Activated naive CD4-positive, alpha-beta T cell treated with anti-CD3 and anti-CD28 coated beads, Interleukin-2, amount 10 ng/mL, durations not matched to agents 7 days and 5 days (primary cell): ENCODE measurements around the gene SYNDIG1.
"Not testable (repeated sequence)": the region's sequence is repeated elsewhere in the genome, so short reads cannot be mapped to it uniquely, and the experiment has no call there.

ENCODE experiments used
- CTCF ChIA-PET: fragments of 350-600 bp; sonication (Branson Sonifier 250); formaldehyde crosslinking; loops from one replicate; lab custom pipeline; 2021; ENCODE audit warnings: antibody characterized with exemption; lab: Charles Lee
- DNase-seq: peaks from one replicate; pipeline ENCODE4 v3.0.0-alpha.2; 2020
- H3K27ac Mint-ChIP-seq: one replicate; pipeline ENCODE4 v1.8.0; 2021; ENCODE audit warnings: mild to moderate bottlenecking, moderate library complexity, mixed read lengths
- H3K27me3 Mint-ChIP-seq: one replicate; pipeline ENCODE4 v1.8.0; 2021; ENCODE audit warnings: mild to moderate bottlenecking, mixed read lengths
- H3K36me3 Mint-ChIP-seq: one replicate; pipeline ENCODE4 v1.8.0; 2021; ENCODE audit warnings: mixed read lengths
- H3K4me1 Mint-ChIP-seq: one replicate; pipeline ENCODE4 v1.8.0; 2021; ENCODE audit warnings: mixed read lengths
- H3K4me3 Mint-ChIP-seq: one replicate; pipeline ENCODE4 v1.8.0; 2021; ENCODE audit warnings: mild to moderate bottlenecking, moderate library complexity, mixed read lengths
- H3K9me3 Mint-ChIP-seq: one replicate; pipeline ENCODE4 v1.8.0; 2021; ENCODE audit warnings: mixed read lengths

The SYNDIG1 gene

DNA sequence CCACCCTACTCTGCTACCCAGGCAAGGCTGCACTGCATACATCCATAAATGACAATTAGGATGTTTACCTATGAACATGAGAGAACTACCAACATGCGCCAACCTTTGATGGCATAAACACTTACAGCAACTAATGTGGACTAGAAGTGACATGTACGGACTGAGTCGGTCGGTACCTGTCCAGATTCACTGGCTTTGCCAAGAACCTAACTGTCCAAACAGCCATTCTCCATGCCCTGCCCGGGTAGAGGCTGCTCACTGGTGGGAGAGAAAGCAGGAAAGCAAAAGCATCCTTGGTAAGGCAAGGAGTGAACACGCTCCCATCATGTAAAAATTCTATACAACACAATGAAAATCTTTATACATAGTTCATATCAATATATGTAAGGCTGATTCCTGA is 30.0 kb downstream of the SYNDIG1 start:
- H3K36me3 Mint-ChIP-seq, result no peaks in the 10 kb centered on the region
- no peaks in the 10 kb centered on the region for H3K9me3 Mint-ChIP-seq
- H3K27me3 Mint-ChIP-seq, result no peaks in the 10 kb centered on the region
- H3K4me1 Mint-ChIP-seq, result no peaks in the 10 kb centered on the region
- no peak overlapping the region for H3K4me3 Mint-ChIP-seq
- CTCF ChIA-PET, result no interaction called here
- DNase-seq, result no peak
- H3K27ac Mint-ChIP-seq, result no peak overlapping the region

- Mint-ChIP-seq H3K4me3 (no peak overlapping the region), H3K9me3 (no peaks in the 10 kb centered on the region), H3K4me1 (no peaks in the 10 kb centered on the region), H3K27me3 (no peaks in the 10 kb centered on the region), H3K27ac (no peak overlapping the region), H3K36me3 (no peaks in the 10 kb centered on the region)
- CTCF ChIA-PET, result no interaction called here
- DNase-seq, result no peak
These were observed 32.5 kb downstream of the SYNDIG1 start for GRCh38 chr20:24501764-24502556.

DNA sequence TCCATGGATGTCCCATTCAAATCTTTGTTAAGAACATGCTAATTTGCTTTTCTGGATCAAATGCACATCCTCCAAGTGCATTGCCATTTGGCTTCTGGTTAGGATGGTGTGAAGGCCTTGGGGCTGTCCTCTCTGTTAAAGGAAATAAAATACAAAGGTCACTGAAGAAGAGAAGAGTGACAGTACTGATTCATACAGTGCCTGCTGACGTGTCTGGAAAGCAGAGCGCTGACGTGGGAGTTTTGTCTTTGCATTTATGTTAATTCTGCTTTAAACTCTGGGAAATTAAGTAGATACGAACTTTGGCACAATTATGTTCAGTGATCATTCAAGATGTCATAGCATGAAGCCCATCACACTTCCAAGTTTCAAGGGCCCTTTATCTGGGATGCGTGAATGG is 33.2 kb downstream of the SYNDIG1 start:
- CTCF ChIA-PET, result interaction anchor here (0.7 kb wide), 1 partner anchor 383 kb away, joined by 3 read pairs; no protein-coding TSS in a partner anchor
- no peak overlapping the region for H3K27ac Mint-ChIP-seq
- DNase-seq, result no peak

GRCh38 chr20:24503352-24503931 is 34.0 kb downstream of the SYNDIG1 start:
- Mint-ChIP-seq H3K27me3 (no peaks in the 10 kb centered on the region), H3K4me1 (no peaks in the 10 kb centered on the region), H3K27ac (no peak overlapping the region), H3K9me3 (no peaks in the 10 kb centered on the region), H3K4me3 (no peak overlapping the region), H3K36me3 (no peaks in the 10 kb centered on the region)
- CTCF ChIA-PET, result interaction anchor here (0.7 to 1.0 kb wide), 3 partner anchors 278 to 1486 kb away, joined by 3 read pairs; no protein-coding TSS in a partner anchor
- no peak for DNase-seq

More for the DNA sequence above, 33.2 kb downstream of the SYNDIG1 start:
- H3K4me3 Mint-ChIP-seq, result no peak overlapping the region
- H3K9me3 Mint-ChIP-seq, result no peaks in the 10 kb centered on the region
- no peaks in the 10 kb centered on the region for H3K4me1 Mint-ChIP-seq
- H3K27me3 Mint-ChIP-seq, result no peaks in the 10 kb centered on the region
- H3K36me3 Mint-ChIP-seq, result no peaks in the 10 kb centered on the region

- no peaks in the 10 kb centered on the region for H3K36me3 Mint-ChIP-seq
- no peak overlapping the region for H3K27ac Mint-ChIP-seq
- CTCF ChIA-PET, result interaction anchor here (0.7 to 1.2 kb wide), 3 partner anchors 94 to 1488 kb away, joined by 3 read pairs; no protein-coding TSS in a partner anchor
- no peaks in the 10 kb centered on the region for H3K27me3 Mint-ChIP-seq
- no peaks in the 10 kb centered on the region for H3K9me3 Mint-ChIP-seq
- no peak for DNase-seq
- H3K4me3 Mint-ChIP-seq, result no peak overlapping the region
- H3K4me1 Mint-ChIP-seq, result no peaks in the 10 kb centered on the region
These were observed 35.2 kb downstream of the SYNDIG1 start for GRCh38 chr20:24504331-24505285.

GRCh38 chr20:24506146-24506545 is 36.7 kb downstream of the SYNDIG1 start:
- no peaks in the 10 kb centered on the region for H3K4me1 Mint-ChIP-seq
- H3K27me3 Mint-ChIP-seq, result no peaks in the 10 kb centered on the region
- CTCF ChIA-PET, result interaction anchor here (0.8 kb wide), 1 partner anchor 275 kb away, joined by 3 read pairs; no protein-coding TSS in a partner anchor
- no peaks in the 10 kb centered on the region for H3K36me3 Mint-ChIP-seq
- no peaks in the 10 kb centered on the region for H3K9me3 Mint-ChIP-seq
- no peak overlapping the region for H3K4me3 Mint-ChIP-seq
- DNase-seq, result no peak
- no peak overlapping the region for H3K27ac Mint-ChIP-seq

GRCh38 chr20:24506696-24507095 is 37.3 kb downstream of the SYNDIG1 start:
- Mint-ChIP-seq H3K27me3 (no peaks in the 10 kb centered on the region), H3K27ac (no peak overlapping the region), H3K4me3 (no peak overlapping the region), H3K36me3 (no peaks in the 10 kb centered on the region), H3K9me3 (no peaks in the 10 kb centered on the region), H3K4me1 (no peaks in the 10 kb centered on the region)
- DNase-seq, result no peak
- CTCF ChIA-PET, result no interaction called here

GRCh38 chr20:24507182-24507853 is 37.9 kb downstream of the SYNDIG1 start:
- H3K9me3 Mint-ChIP-seq, result no peaks in the 10 kb centered on the region
- no peak overlapping the region for H3K27ac Mint-ChIP-seq
- no peak for DNase-seq
- H3K36me3 Mint-ChIP-seq, result no peaks in the 10 kb centered on the region
- H3K4me3 Mint-ChIP-seq, result no peak overlapping the region
- peaks cover 4% of the 10 kb centered on the region for H3K27me3 Mint-ChIP-seq
- H3K4me1 Mint-ChIP-seq, result no peaks in the 10 kb centered on the region
- CTCF ChIA-PET, result no interaction called here

GRCh38 chr20:24512441-24512840 is 43.0 kb downstream of the SYNDIG1 start:
- DNase-seq, H3K27ac Mint-ChIP-seq, H3K4me1 Mint-ChIP-seq, H3K4me3 Mint-ChIP-seq, H3K9me3 Mint-ChIP-seq, H3K36me3 Mint-ChIP-seq, CTCF ChIA-PET: not testable (repeated sequence)
- peaks cover 11% of the 10 kb centered on the region for H3K27me3 Mint-ChIP-seq

DNA sequence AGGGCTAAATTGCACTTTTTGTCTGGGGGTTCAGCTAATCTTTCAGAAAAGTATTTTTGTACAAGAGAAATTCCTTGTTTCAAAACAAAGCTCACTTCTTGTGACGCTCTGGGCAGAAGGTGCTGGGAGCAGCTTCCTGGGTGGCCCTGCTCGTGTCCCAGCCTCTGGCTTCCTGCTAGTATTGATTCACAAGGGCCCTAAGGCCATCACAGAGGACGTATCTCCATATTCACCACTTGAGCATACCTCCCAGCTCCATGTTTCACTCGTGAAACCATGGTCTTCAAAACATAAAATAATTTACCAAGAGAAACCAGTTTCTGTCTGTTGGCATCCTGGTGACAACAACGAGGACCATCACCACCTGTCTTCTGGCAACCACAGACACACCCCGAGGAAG is 49.1 kb downstream of the SYNDIG1 start:
- no peak for DNase-seq
- CTCF ChIA-PET, result no interaction called here
- no peaks in the 10 kb centered on the region for H3K4me1 Mint-ChIP-seq
- H3K4me3 Mint-ChIP-seq, result no peak overlapping the region
- no peaks in the 10 kb centered on the region for H3K36me3 Mint-ChIP-seq
- H3K27ac Mint-ChIP-seq, result no peak overlapping the region
- no peaks in the 10 kb centered on the region for H3K27me3 Mint-ChIP-seq
- no peaks in the 10 kb centered on the region for H3K9me3 Mint-ChIP-seq

DNA sequence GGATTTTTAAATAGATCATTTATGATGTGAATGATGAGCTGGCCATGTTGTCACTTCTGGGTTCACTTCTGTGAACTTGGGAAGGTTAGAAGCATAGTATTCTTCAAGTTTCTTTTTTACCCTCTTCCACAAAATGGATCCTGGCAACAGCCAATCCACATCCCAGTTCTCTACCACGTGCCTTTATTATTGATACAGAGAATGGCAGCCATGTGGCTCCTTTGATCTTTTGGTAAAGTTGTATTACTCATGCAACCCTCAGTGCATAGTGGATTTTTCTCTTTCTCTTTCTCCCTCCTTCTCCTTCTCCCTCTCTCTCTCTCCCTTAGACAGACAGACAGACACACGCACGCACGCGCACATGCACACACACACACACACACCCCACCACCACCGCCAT is 50.0 kb downstream of the SYNDIG1 start:
- no peaks in the 10 kb centered on the region for H3K4me1 Mint-ChIP-seq
- no peak for DNase-seq
- no peak overlapping the region for H3K4me3 Mint-ChIP-seq
- no peaks in the 10 kb centered on the region for H3K9me3 Mint-ChIP-seq
- no peaks in the 10 kb centered on the region for H3K27me3 Mint-ChIP-seq
- H3K36me3 Mint-ChIP-seq, result no peaks in the 10 kb centered on the region
- CTCF ChIA-PET, result no interaction called here
- no peak overlapping the region for H3K27ac Mint-ChIP-seq

GRCh38 chr20:24521032-24521431 is 51.6 kb downstream of the SYNDIG1 start:
- CTCF ChIA-PET, result no interaction called here

DNA sequence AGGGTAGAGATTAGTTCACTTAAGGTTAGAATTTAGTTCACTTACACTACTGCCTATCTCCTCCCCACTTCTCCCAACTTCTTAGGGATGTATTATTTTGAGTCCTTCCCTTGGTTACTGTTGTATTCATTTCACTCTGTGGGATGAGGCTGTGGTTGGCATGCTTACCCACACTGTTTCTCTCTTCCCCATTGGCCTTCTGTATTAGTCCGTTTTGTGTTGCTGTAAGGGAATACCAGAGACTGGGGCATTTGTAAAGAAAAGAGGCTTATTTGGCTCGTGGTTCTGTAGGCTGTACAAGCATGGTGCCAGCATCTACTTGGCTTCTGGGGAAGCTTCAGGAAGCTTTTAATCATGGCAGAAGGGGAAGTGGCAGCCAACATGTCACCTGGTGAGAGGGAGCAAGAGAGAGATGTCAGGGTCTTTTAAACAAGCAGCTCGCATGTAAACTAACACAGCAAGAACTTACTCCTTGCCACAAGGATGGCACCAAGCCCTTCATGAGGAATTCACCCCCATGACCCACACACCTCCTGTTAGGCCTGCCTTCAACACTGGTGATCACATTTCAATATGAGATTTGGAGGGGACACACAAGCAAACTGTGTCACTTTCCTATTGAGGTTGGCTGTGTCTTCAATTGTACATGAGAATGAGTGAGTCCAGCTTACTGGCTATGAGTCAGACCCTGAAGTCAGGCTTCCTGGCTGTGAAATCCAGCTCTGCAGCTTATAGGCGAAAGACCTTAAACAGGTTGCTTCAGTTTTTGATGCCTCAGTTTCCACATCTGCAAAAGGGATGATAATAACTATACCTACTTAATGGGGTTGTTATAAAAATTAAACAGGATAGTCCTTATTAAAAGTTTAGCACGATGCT is 53.3 kb downstream of the SYNDIG1 start:
- H3K36me3 Mint-ChIP-seq, result no peaks in the 10 kb centered on the region
- no peak overlapping the region for H3K27ac Mint-ChIP-seq
- H3K4me3 Mint-ChIP-seq, result no peak overlapping the region
- no peaks in the 10 kb centered on the region for H3K27me3 Mint-ChIP-seq
- no peak for DNase-seq
- H3K4me1 Mint-ChIP-seq, result no peaks in the 10 kb centered on the region
- CTCF ChIA-PET, result no interaction called here
- H3K9me3 Mint-ChIP-seq, result no peaks in the 10 kb centered on the region

More at GRCh38 chr20:24521032-24521431, 51.6 kb downstream of the SYNDIG1 start:
- H3K36me3 Mint-ChIP-seq, result no peaks in the 10 kb centered on the region
- no peak overlapping the region for H3K27ac Mint-ChIP-seq
- no peaks in the 10 kb centered on the region for H3K9me3 Mint-ChIP-seq
- no peaks in the 10 kb centered on the region for H3K4me1 Mint-ChIP-seq
- no peak for DNase-seq
- H3K4me3 Mint-ChIP-seq, result no peak overlapping the region
- H3K27me3 Mint-ChIP-seq, result no peaks in the 10 kb centered on the region
